Measurements from ENCODE around the gene TUFT1. TPM values are rescaled to one million over a fixed set of nuclear protein-coding genes. Genes with fewer than 3 reads are reported as not detected.

The TUFT1 gene
- total and polyA plus RNA-seq, 2 of the 4 experiments (the other 2 are of a cell fraction) = 21.2 to 30.3 TPM

- ATAC-seq (ENCODE audit: low read depth) = no peak
- Histone ChIP-seq H2BK5ac (ENCODE audit: low read depth, low read length, poor library complexity, severe bottlenecking) (no peak overlapping the region), H3K27ac (ENCODE audit: insufficient read depth, low read length) (no peak overlapping the region), H3K27me3 (ENCODE audit: control insufficient read depth, insufficient read depth, low read length) (peaks cover 2% of the 10 kb centered on the region; the same call in 1 of the 2 replicates), H3K9me1 (ENCODE audit: insufficient read depth, low read length) (peaks cover 3% of the 10 kb centered on the region; the same call in 1 of the 2 replicates), H3K4me3 (ENCODE audit: insufficient read depth, low read depth, low read length) (no peak overlapping the region), H3K4me1 (ENCODE audit: control insufficient read depth, insufficient read depth, low read length) (peaks cover 3% of the 10 kb centered on the region), H3K4me2 (ENCODE audit: low read depth, low read length) (no peak overlapping the region), H3K9me3 (ENCODE audit: control insufficient read depth, insufficient read depth, low read length) (no peaks in the 10 kb centered on the region), H3K23ac (ENCODE audit: low read depth, low read length) (no peak overlapping the region), H4K5ac (ENCODE audit: low read depth, low read length) (no peak overlapping the region), H2BK120ac (ENCODE audit: low read depth, low read length) (no peak overlapping the region), H4K91ac (ENCODE audit: insufficient read depth, low read depth, low read length) (no peak overlapping the region), H2AFZ (replicated peaks; ENCODE audit: low read length, poor library complexity) (no peak overlapping the region), H2AK9ac (replicated peaks; ENCODE audit: low read depth, low read length, poor library complexity) (no peak overlapping the region), H3K4ac (ENCODE audit: low read depth, low read length) (no peak overlapping the region), H3K14ac (replicated peaks; ENCODE audit: low read depth, low read length) (no peak overlapping the region), H3K9ac (ENCODE audit: low read depth, low read length) (no peak overlapping the region), H3K56ac (ENCODE audit: extremely low read depth, insufficient read depth, low read length) (no peak overlapping the region), H3K36me3 (ENCODE audit: control insufficient read depth, insufficient read depth, low read length) (no peaks in the 10 kb centered on the region), H4K20me1 (ENCODE audit: insufficient read depth, low read length) (no peaks in the 10 kb centered on the region), H2AK5ac (ENCODE audit: low read depth, low read length) (no peak overlapping the region), H4K8ac (ENCODE audit: low read depth in 2 of 2, low read length in 2 of 2) (no peak overlapping the region), H2BK20ac (ENCODE audit: low read depth, low read length) (no peak overlapping the region), H2BK15ac (ENCODE audit: low read depth, low read length) (no peak overlapping the region), H3K79me1 (ENCODE audit: low read depth in 1 of 2, low read length in 2 of 2) (no peaks in the 10 kb centered on the region), H3K18ac (ENCODE audit: low read depth, low read length) (no peak overlapping the region)
- intact Hi-C loops (cut with micrococcal nuclease) (no loop called here), in situ Hi-C loops (cut with MboI; ENCODE audit: low sequenced_read_pairs) (no loop called here), dilution Hi-C loops (cut with HindIII; ENCODE audit: low sequenced_read_pairs, unreplicated experiment) (no loop called here)
- no TSS peak for BruUV-seq (replicated peaks)
- no peak for DNase-seq
- no peak for TF ChIP-seq MAZ (IDR thresholded peaks at IDR 0.05; ENCODE audit: borderline replicate concordance, low read depth, low read length)
- no peak for TF ChIP-seq RFX5 (IDR thresholded peaks at IDR 0.05; ENCODE audit: low read depth, low read length)
- no peak for TF ChIP-seq MAFK (IDR thresholded peaks at IDR 0.05; ENCODE audit: low read depth, low read length)
- TF ChIP-seq RCOR1 (IDR thresholded peaks at IDR 0.05; ENCODE audit: insufficient replicate concordance, low read length) = no peak
- TF ChIP-seq POLR2A (IDR thresholded peaks at IDR 0.05; ENCODE audit: low read depth, low read length) = no peak
- no peak for TF ChIP-seq NFE2L2 (IDR thresholded peaks at IDR 0.05; ENCODE audit: low read depth, low read length)
- no peak for TF ChIP-seq ELK1 (IDR thresholded peaks at IDR 0.05; ENCODE audit: borderline replicate concordance, low read depth, low read length)
- TF ChIP-seq RAD21 (IDR thresholded peaks at IDR 0.05; ENCODE audit: low read length) = no peak
- TF ChIP-seq FOS (IDR thresholded peaks at IDR 0.05; ENCODE audit: low read depth, low read length) = no peak
- no peak for TF ChIP-seq USF2 (IDR thresholded peaks at IDR 0.05; ENCODE audit: low read depth, low read length)
- no peak for TF ChIP-seq CHD1 (IDR thresholded peaks at IDR 0.05; ENCODE audit: low read depth, low read length)
- TF ChIP-seq CTCF (conservative IDR thresholded peaks at IDR 0.05; ENCODE audit: low read depth, low read length) = no peak
- TF ChIP-seq CEBPB (IDR thresholded peaks at IDR 0.05; ENCODE audit: low read depth, low read length) = no peak
- no peak for TF ChIP-seq SMC3 (IDR thresholded peaks at IDR 0.05; ENCODE audit: low read depth, low read length)
- no peak for TF ChIP-seq MXI1 (IDR thresholded peaks at IDR 0.05; ENCODE audit: borderline replicate concordance, low read depth, low read length)
- TF ChIP-seq BHLHE40 (IDR thresholded peaks at IDR 0.05; ENCODE audit: low read depth, low read length) = no peak
- 89% methylated on average over 2 of the region's 3 CpGs; no CpG with 5 or more reads in 1 of the 2 experiments for WGBS, 2 experiments (ENCODE audit: extremely low coverage in 2 of 2, insufficient read length in 1 of 2)
- ChIA-PET CTCF (interaction anchor here (0.6 kb wide), 1 partner anchor 192 kb away, joined by 3 read pairs; no protein-coding TSS in a partner anchor), POLR2A (ENCODE audit: unreplicated experiment) (no interaction called here)
Measured at GRCh38 chr1:151493042-151493441, 47.1 kb upstream of the TUFT1 start.
